ENCODE data around the gene GOSR1.
"Not testable (repeated sequence)": the region's sequence is repeated elsewhere in the genome, so short reads cannot be mapped to it uniquely, and the experiment has no call there.

Gene GOSR1

DNA sequence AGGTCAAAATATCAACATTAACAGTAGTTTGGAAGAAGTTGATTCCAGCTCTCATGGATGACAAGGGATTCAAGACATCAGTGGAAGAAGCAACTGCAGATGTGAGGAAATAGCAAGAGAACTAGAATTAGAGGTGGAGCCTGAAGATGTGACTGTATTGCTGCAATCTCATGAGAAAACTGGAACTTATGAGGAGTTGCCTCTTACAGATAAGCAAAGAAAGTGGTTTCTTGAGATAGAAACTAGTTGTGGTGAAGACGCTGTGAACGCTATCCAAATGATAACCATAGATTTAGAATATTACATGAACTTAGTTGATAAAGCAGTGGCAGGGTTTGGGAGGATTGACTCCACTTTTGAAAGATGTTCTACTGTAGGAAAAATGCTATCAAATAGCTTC lies 67.8 kb downstream of the GOSR1 start:
- DNase-seq (ENCODE audit: low read depth in 2 of 2): no peak

DNA sequence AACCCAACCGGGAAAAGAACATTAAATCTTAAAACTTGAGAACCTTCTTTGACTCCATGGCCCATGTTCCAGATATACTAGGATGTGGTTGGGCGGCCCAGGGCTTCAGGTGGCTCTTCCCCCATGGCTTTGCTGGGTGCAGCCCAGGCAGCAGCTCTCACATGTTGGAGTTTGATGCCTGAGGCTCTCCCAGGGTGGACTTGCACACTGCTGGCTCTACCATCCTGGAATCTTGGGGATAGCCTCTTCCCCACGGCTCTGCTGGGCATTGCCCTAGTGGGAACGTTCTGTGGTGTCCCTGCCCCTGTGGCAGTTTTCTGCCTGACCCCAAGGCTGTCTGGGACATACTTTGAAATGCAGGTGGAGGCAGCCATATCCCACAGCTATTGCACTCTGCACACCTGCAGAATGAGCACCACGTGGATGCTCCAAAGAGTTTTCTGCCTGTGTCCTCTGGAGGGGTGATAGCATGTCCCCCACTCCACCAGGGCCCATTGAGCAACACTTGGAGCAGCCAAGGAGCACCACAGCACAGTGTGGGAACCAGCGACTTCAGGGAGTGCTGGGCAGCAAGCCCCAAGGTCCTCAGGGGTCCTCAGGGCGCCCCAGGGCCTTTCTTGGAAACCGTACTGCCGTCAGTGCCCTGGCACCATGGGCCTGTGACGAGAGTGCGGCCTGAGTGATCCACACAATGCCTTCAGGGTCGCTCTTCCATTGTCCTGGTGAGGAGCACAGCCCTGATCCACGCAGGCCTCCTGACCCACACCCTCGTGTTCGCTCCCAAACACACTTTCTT lies 70.8 kb downstream of the GOSR1 start:
- DNase-seq (ENCODE audit: low read depth in 2 of 2): no peak

DNA sequence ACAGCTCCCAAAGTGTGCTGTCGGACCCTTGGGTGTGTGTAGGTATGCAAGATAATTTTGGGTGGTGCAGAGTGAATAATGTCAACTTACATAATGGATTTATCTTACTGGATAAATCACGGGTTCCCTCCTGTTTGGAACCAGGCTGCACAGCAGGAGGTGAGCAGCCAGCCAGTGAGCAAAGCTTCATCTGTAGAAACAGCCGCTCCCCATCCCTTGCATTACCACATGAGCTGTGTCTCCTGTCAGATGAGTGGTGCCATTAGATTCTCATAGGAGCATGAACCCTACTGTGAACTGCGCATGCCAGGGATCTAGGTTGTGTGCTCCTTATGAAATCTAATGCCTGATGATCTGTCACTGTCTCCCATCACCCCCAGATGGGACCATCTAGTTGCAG lies 72.0 kb downstream of the GOSR1 start:
- DNase-seq (ENCODE audit: low read depth in 2 of 2): not testable (repeated sequence)

DNA sequence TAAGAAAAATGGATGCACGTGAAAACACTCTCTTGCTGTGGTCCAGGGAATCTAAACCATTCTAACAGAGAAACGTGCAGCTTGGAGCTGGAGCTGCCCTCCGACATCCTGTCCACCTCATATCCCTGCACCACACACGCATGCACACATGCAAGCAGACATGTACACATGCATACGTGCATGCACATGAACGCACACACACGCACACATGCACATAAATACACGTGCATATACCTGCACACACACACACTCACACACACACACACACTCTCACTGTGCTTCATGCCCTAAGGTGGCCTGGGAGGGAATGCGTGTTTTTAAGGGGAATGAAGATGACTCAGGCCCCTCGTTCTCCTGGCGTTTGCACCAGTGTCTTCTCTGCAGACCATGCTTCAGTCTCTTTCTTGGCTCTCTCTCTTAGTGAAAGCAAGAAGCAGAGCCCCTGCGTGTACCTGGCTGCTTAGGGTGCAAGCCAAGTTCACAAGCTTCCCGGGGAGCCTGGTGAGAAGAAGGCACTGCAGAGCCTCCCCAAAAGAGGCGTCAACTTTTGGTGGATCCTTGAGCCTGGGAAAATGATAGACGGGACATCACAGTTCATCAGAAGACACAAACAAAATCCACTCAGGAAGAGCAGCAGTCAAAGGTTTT lies 72.8 kb downstream of the GOSR1 start:
- DNase-seq (ENCODE audit: low read depth in 2 of 2): no peak

DNA sequence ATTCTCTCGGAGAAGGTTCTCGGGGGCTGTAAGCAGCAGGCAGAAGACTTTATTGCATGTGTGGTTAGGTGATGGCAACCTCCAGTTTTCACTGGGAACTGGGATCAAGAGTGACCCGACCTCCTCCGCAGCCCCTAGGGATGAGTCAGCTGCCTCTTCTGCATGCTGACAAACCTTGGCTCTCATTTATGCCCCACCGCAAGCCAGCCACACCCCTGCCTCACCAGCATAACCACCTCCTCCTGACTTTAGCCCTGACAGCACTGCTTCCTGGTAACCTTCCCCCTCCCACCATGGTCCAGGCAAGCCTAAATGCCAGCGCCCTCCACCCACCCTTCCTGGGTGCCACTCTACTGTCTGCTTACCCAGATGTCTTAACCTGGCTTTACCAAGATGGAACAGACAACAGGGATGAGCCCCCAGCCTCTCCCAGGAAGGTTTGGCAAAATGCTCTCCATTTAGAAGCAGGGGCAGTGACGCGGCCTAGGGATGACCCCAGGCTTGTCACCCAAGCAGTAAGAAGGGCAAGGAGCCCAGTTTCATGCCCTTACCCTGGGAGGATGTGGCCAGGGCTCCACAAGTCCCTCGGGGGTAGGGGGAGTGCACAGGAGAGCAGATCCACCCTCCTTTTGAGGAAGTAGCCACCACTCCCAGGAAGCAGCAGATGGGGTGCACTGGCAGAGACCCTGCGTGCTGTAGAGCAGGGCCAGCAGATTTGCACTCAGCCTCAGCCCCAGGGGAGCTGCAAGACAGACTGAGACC lies 73.5 kb downstream of the GOSR1 start:
- no peak for DNase-seq (ENCODE audit: low read depth in 2 of 2)

DNA sequence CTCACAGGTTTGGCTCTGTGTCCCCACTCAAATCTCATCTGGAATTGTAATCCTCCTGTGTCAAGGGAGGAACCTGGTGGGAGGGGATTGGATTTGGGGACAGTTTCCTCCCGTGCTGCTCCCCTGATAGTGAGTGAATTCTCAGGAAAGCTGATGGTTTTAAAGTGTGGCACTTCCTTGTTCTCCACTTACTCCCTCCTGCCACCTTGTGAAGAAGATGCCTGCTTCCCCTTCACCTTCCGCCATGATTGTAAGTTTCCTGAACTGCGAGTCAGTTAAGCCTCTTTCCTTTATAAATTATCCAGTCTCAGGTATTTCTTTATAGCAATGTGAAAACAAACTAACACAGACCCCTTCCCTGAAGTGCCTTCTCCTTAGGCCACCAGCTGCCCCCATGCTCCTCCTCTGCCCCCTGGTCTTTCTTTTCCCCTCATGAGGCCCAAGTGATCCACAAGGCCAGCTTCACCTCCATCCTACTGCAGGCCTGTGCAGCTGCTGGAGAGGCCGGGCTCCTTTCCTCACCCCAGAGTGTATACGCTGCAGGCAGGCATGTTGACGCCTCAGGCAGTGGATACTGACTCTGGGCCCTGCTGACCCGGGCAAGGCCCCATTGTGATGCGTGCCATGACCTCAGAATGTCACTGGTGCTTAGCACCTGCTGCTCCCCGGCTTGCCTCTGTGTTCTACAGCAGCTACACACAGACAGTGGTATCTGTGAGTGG lies 74.2 kb downstream of the GOSR1 start:
- DNase-seq (ENCODE audit: low read depth in 2 of 2): not testable (repeated sequence)

DNA sequence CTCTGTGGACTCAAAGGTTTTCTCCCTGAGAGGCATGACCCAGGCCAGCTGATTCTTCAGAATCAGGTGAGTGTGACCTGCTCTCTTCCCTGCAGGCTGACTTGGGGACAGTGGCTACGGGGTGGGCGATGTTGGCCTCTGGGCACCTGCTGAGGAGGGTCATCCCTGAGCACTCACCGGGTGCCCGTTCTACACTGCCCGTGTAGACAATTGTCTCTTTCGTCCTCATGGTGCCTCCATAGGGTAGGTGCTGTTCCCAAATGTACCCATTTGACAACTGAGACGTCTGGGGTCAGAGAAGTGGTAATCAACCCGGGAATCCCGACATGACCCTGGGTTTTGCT lies 74.8 kb downstream of the GOSR1 start:
- no peak for DNase-seq (ENCODE audit: low read depth in 2 of 2)

DNA sequence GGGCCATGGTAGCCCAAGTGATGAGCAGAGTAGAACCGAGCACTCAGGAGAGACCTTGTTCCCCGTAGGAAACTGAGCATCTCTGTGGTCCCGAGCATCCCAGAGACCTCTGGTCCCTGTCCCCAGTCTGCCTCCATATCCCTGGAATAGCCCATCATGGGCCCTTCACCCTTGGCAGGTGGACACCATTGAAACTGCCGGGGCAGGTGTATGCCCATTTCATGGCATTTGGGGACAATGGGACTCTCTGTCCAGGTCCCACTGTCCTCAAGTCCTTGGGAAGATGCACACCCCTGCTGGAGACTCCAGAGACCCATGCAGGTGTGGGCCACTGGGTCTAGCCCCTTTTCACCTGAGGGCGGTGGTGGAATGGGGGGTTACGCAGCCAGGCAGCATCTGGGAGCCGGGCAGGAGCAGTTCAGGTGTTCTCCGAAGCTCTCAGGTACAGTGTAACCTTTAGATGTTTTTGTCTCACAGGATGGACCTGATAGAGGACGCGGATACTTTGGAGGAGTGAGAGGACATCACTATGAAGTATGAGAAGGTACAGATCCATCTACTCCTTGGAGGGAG lies 75.9 kb downstream of the GOSR1 start:
- no peak for DNase-seq (ENCODE audit: low read depth in 2 of 2)

DNA sequence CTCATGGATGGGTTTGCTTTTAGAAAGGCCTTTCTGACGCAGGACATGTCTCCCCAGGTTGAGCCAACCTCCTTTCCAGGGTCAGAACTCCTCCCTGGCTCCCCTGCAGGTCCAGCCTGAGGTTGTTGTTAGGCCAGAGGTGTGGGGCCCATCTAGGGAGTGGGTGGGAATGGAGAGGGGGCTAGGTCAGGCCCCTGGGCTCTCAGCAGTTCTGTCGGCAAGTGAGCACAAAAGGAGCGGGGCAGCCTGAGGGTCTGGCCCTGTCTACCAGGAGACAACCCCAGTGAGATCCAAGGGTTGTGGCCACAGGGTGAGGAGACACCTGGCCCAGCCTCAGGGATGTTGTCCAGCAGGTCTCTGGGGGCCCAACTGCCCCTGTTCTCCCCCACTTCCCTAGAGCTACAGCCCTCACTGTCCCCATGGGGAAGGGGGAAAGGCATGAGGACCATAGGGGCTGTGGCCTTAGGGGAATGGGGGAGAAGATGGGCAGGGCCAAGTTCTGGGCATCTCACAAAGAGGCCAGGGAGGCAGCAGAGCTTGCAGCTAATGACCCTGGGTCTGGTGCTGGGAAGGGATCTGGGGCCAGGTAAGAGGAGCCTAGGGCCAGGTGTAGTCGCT lies 76.7 kb downstream of the GOSR1 start:
- not testable (repeated sequence) for DNase-seq (ENCODE audit: low read depth in 2 of 2)

DNA sequence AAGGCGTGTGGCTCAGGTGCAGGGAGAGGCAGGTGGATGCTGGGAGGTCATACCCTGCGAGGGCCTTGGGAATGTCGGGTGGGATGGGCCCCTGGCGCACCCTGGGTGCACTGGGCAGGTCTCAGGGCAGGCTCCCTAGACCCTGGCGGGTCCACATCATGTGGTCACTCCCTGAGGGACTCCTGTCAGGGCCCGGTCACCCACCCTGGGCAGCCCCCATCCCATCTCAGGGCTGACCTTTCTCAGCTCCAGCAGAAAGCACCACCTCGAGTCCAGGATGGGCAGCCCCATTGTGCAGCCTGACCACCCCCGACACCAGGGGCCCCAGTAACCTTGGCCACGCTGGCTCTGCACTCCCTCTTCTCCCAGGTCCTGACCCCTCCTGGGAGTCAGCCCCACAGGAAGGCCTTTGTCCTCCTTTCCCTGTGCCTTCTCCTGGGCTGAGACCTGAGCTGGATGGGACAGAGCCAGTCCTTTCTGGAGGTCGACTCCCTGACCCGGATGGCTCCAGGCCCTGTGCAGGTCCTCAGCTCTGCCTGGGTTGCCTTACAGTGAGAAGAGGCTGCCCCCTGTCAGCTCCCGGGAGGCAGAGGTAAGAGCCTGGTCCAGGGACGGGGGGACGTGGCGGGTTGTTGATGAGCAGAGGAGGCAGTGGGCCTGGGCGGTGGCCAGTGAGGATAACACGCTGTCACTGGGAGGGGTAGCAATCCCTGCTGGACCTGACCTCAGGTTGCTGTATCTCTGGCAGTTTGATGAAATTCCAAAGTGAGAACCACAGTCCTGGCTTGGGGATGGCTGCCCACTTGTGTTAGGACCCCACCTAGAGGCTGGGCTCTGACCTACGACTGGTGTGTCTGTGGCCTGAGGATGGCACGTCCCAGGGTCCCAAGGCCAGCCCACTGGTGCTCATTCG lies 77.9 kb downstream of the GOSR1 start:
- DNase-seq (ENCODE audit: low read depth in 2 of 2): no peak

DNA sequence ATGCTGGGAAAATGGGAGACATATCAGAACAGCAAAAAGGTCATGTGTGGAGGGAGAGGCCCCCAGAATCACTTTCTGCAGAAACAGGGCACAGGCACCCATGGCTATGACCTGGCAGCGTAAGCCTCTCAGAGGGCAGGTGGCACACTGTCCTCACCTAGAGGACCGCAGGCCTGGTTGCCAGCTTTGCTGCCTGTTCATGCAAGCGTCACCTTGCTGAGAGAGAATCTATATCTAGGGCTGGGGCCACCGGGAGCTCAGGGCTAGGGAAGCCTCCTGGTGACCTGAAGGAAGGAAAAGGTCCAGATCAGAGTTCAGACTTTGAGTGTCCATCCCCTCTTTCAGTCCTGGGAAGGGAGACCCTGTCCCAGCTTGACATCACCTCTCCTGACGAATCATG lies 78.7 kb downstream of the GOSR1 start:
- DNase-seq (ENCODE audit: low read depth in 2 of 2): no peak

DNA sequence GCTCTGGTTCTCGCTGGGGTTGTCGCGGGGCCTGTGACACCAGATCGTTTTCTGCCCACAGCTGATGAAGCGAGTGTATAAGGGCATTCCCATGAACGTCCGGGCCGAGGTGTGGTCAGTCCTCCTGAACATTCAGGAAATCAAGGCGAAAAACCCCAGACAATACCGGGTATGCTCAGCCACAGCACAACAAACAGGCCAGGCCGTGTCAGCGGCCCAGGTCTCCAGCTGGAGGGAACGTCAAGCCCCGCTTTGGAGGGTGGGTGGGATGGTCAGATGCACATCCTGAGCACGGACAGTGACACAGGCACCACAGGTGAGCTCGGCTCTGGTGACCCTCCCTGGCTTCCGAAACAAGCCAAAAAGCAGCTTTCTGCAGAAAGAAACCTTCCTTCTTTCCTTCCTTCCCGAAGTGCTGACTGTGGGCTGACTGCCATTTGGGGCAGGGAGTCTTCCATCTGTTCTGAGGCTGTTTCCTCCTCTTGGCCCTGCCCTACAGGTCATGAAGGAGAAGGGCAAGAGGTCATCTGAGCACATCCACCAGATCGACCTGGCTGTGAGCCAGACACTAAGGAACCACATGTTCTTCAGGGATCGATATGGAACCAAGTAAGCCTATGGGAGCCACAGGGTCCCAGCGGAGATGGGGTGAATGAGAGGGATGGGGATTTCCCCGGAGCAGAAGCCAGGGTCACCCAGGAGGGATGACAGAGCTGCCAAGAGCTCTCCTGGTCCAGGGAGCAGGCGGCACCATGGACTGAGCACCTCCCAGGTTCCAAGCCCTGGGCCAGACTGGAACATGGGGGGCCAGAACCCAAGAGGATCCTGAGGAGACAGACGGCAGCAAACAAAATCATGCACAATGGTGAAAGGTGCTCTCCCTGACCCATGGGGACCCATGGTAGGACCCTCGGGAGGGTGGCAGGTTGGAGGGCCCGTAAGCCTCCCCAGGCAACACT lies 79.4 kb downstream of the GOSR1 start:
- DNase-seq (ENCODE audit: low read depth in 2 of 2): no peak

DNA sequence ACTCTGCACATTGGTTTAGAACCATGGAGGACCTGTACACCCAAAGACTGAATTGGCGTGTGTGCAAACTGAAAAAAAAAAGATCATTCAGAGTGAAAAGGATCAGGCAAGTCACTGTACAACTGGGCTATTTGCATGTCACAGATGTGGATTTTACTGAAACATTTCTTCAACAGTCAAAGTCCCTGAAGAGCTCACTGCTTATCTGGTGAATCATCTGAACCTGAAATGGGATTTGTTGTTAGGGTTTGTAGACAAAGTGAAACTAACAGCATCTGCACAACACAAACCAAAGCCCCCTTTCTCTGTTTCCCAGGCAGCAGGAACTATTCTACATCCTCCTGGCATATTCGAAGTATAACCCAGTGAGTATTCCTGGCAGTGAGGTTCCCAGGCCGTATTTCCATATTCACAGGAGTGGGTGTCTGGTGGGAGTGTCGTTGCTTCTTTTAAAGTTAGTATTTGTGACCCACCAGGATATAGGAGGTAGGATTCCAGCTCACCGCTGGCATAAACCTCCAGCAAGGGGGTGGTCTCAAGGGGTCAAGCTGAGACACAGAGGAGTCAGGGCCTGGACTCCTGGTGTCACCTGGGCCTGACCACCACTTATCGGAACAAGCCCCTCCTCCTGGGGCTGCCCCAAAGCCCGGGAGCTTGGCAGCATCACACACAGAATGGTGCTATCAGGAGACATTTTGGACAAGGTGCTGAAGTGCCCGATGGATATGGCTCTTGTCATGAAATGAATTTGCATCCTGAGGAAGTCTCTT lies 80.9 kb downstream of the GOSR1 start:
- no peak for DNase-seq (ENCODE audit: low read depth in 2 of 2)

DNA sequence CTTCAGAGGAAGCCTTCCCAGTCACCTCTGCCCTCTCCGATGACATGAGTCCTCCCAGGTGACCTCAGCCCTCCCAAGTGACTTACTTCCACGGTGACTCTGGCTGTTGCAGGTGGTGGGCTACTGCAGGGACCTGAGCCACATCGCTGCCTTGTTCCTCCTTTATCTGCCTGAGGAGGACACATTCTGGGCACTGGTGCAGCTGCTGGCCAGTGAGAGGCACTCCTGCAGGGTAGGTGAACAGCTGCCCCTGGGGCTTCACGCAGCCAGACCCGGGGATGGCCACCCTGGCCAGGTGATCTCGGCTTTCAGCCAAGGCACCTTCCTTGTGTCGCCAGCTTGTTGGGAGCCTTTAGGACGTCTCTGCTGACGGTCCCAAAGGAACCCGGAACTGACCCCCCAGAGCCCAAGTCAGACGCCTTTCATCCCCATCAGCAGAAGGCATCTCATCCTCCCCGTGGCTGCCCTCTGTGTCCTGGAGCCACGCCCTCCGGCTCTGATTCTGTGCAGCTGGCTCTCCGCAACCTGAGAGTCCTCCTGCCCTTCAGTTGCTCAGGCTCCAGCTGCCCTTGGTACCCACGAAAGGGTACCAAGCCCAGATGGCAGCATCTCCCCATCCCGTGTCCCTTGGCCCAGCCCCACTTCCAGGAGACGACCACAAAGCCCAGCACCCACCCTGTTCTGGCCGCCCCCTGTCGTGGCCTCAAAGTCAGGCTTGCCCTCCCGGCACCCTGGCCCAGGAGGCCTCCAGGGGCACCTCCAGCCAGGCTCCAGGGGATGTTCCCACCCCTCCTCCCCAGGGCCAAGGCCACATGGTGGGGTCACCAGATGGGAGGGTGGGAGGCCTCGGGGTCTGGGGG lies 81.7 kb downstream of the GOSR1 start:
- no peak for DNase-seq (ENCODE audit: low read depth in 2 of 2)

DNA sequence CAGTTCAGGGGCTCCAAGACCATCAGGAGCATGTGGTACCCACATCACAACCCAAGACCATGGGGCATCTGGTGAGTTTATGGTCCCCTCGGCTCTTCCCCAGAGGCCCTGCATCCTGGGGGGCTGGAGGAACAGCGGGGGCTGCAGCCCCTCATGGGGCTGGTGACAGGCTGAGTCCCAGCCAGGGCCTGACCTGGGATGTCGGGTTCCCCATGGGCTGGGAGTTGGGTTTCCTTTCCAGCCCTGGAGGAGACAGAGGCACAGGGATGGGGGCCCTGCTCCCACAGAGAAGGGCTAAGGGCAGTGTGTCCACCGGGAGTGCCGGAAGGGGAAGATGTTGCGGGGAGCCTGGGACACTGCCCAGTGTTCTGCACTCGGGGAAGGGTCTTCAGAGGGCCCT lies 82.4 kb downstream of the GOSR1 start:
- DNase-seq (ENCODE audit: low read depth in 2 of 2): no peak

DNA sequence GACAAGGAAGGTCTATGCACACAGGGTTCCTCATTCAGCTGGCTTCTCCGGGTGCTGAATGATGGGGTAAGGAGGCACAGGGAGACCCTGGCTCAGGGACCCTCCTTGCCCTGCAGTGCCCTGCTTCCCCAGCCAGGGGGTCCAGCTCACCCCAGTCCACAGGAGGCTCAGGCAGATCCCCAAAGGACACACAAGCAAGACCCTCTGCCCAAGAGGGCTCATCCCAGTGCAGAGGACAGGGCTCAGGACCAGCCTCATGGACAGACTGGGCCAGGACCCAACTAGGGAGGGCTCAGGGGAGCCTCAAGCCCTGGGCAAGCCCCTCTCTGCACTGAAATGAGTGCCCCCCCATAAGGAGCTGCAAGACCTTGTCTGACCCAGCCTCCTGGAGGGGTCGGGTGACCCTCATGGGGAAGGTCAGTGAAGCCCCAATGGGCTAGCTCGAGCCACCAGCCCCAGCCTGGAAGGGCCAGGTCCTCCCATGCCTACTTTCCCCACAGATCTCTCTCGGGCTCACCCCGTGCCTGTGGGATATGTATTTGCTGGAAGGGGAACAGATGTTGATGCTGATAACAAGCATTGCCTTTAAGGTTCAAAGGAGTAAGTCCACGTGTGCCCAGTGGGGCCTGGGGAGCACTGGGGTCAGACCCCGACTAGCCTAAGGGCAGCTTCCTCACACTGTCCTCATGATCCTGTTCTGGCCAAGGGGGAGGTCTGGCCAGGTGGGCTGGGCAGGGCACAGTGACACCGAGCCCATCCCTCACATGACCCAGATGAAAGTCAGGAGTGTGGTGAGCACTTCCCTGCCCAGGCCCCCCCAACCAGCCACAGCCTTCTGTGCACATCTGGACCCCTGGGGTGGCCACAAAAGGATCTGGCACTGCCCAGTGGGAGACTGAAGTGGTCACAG lies 83.2 kb downstream of the GOSR1 start:
- DNase-seq (ENCODE audit: low read depth in 2 of 2): not testable (repeated sequence)
